ENCODE results near the gene CTNNBL1.

GRCh38 chr20:37841389-37841788 lies 147.6 kb downstream of the CTNNBL1 start:
- TF ChIP-seq POLR2A (IDR thresholded peaks at IDR 0.05; ENCODE audit: low read depth, low read length): no peak
- TF ChIP-seq CTCF (IDR thresholded peaks at IDR 0.05; ENCODE audit: extremely low read depth in 1 of 2, insufficient read depth in 1 of 2, low read depth in 1 of 2, low read length in 2 of 2): no peak
- TF ChIP-seq MYC (IDR thresholded peaks at IDR 0.05; ENCODE audit: low read depth, low read length): no peak
- no peak for TF ChIP-seq EZH2 (IDR thresholded peaks at IDR 0.05; ENCODE audit: borderline replicate concordance, low read depth, low read length, severe bottlenecking)
- TF ChIP-seq POLR2AphosphoS5 (IDR thresholded peaks at IDR 0.05; ENCODE audit: insufficient read depth, low read depth, low read length): no peak
- TF ChIP-seq FOS (IDR thresholded peaks at IDR 0.05; ENCODE audit: borderline replicate concordance, insufficient read depth, low read length): no peak
- no peak for TF ChIP-seq JUN (IDR thresholded peaks at IDR 0.05; ENCODE audit: borderline replicate concordance, insufficient read depth, insufficient read length, low read depth)
- no peak for TF ChIP-seq MAX (IDR thresholded peaks at IDR 0.05; ENCODE audit: insufficient read depth, insufficient read length)
- no peak for TF ChIP-seq GATA2 (IDR thresholded peaks at IDR 0.05; ENCODE audit: insufficient read depth, insufficient read length, low read depth, low read length)
